Heart left ventricle (tissue), 16 donors: ENCODE results near the gene DDX42. TPM values are rescaled to one million over a fixed set of nuclear protein-coding genes. Genes with fewer than 3 reads are reported as not detected.

Source experiments
- ATAC-seq, 4 donors: fragments of 200-7000 bp; cut with Tn5 transposase; one replicate each; pipeline ENCODE4 v1.9.1; 2020 to 2022; ENCODE audit warnings: moderate library complexity in 4 of 4, mild to moderate bottlenecking in 3 of 4, moderate number of reproducible peaks in 1 of 4
- DNase-seq, 5 donors: peaks; one replicate each; pipeline ENCODE4 v3.0.0-alpha.2; 2020
- H3K27ac ChIP-seq, 12 donors: fragments of 200-600 bp; sonication (generic) in 4 of 12; one replicate each; pipeline versions ENCODE4 v1.5.0 to v1.8.0; 2016 to 2022; ENCODE audit warnings: mild to moderate bottlenecking in 2 of 12
- H3K27me3 ChIP-seq, 9 donors: fragments of 200-600 bp; sonication (generic) in 2 of 9; one replicate each; pipeline versions ENCODE4 v1.5.1 to v1.8.0; 2016 to 2022; ENCODE audit warnings: mild to moderate bottlenecking in 3 of 9
- H3K36me3 ChIP-seq, 9 donors: fragments of 200-600 bp; sonication (generic) in 2 of 9; one replicate each; pipeline versions ENCODE4 v1.5.0 to v1.8.0; 2018 to 2022; ENCODE audit warnings: mild to moderate bottlenecking in 2 of 9
- H3K4me1 ChIP-seq, 12 donors: fragments of 200-600 bp; sonication (generic) in 4 of 12; one replicate each; pipeline versions ENCODE4 v1.5.0 to v1.8.0; 2016 to 2022; ENCODE audit warnings: mild to moderate bottlenecking in 3 of 12
- H3K4me3 ChIP-seq, 12 donors: fragments of 200-600 bp; sonication (generic) in 4 of 12; one replicate each; pipeline versions ENCODE4 v1.5.0 to v1.8.0; 2017 to 2022; ENCODE audit warnings: mild to moderate bottlenecking in 9 of 12, moderate library complexity in 4 of 12
- H3K9me3 ChIP-seq, 12 donors: fragments of 200-600 bp; sonication (generic) in 4 of 12; one replicate each; pipeline versions ENCODE4 v1.5.0 to v1.8.0; 2016 to 2022; ENCODE audit warnings: mild to moderate bottlenecking in 1 of 12
- POLR2A ChIP-seq, 2 donors: fragments of 450-650 bp; IDR thresholded peaks; one replicate each; pipeline ENCODE4 v1.6.1; 2017; ENCODE audit warnings: antibody characterized with exemption in 2 of 2, mild to moderate bottlenecking in 2 of 2, moderate library complexity in 2 of 2
- WGBS, 4 donors: extraction: QIAGEN DNeasy Blood & Tissue Kit in 2 of 4; methylation state at CpG; one replicate each; pipeline versions ENCODE4 v1.1.5 to v1.1.7; 2013 to 2018; 5-methylcytosine and 5-hydroxymethylcytosine counted together
- intact Hi-C, 10 donors: fragments of 100-400 bp; cut with DNase I; formaldehyde crosslinking; loops; one replicate each; pipeline versions ENCODE4 v1.11.1 to v1.14.2; 2022
- polyA plus RNA-seq, 2 donors: library from polyadenylated mRNA; stranded (reverse); fragments of 200-250 nt; gene quantifications; one replicate each; pipeline ENCODE4 v1.2.3, GENCODE V29; 2013
- total RNA-seq, 9 donors: library from RNA; depleted of rRNA in 2 of 9; stranded (reverse); fragments of >200 nt in 2 of 9; fragmentation: NEBNext Ultra II Directional in 3 of 9; extraction: Animal tissue kit (Norgen Biotek cat#: 25700) in 3 of 9; gene quantifications; one replicate each; pipeline versions ENCODE4 v1.1.0 to v1.2.4, GENCODE V29; 2016 to 2023
- TF ChIP-seq, protein P1 (sequence below), 12 donors: fragments of 200-600 bp; sonication (generic) in 4 of 12; IDR thresholded peaks; one replicate each; pipeline versions ENCODE4 v1.5.0 to v1.8.0; 2018 to 2022; ENCODE audit warnings: antibody characterized with exemption in 12 of 12, mild to moderate bottlenecking in 5 of 12
- donor health status: ischemic (EF 13 %, LVEDD 7.1; RV severe dilation, severe dysfunction).
- donor health status: healthy with polysubstance abuse.
- donor health status: DM: no; HTN: yes; CAD: no.
- donor health status: DM: no; HTN: no; CAD: no.
- donor health status: ischemic (EF 25% LVEDD 6.9; RV normal size, moderate dysfunction).
- donor health status: ischemic (EF 25% LVEDD 5.7; RV mildly dilated, moderate dysfunction).
- donor health status: healthy.
- donor health status: DM: yes; HTN: yes; CAD: no.
- donor health status: ischemic (EF 35%, LVEDD 5.7; RV mildly dilated, moderate dysfunction).
- donor health status: nonischemic (EF 11% LVEDD 7.7; RV severe dilation, severe dysfunction).
- donor health status: DM: yes; HTN: yes; CAD: no.
- donor health status: PGD.
- donor health status: ischemic (EF 29% LVEDD 5.4; RV normal size, mild dysfunction).
- donor health status: nonischemic (EF 23%, LVEDD 6.1; RV moderate dilation, normal function).

Gene DDX42
- total and polyA plus RNA-seq, 11 donors = 30.1 to 75.0 (median 56.8) TPM

DNA sequence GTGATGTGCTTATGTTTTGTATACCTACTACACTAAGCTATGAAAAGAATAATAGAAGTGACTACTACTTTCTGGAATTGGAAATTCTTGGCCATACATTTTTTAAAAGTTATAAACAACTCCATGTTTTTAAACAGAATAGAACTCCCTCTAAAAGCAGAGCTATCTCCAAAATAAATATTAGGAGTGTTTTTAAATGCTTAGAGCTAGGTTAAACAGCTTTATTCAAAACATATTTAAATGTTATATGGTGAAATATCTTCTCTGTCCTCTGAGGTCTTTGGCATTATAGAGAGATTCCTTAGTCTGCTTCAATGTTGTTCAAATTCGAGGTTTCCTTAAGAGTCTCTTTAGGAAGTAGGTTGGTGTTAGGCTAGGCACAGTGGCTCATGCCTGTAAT lies 30.4 kb downstream of the DDX42 start:
- no peak for ATAC-seq

DNA sequence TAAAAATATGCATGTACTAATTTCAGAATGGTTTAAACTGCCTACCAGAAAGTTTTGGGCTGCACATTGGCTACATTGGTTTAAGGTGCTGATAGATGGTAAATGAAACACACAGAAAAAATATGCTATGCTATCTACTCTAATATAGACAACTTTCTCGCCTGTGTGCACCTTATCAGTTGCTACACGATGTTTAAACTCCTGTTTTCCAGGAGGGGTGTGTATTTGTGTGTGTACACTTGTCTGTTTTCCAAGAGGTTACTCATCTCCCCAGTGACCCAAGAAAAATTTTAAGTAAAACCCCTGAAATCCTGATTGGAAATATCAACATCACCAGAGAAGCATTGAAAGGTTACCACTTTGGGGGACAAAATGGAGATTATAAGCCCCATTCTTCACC lies 31.6 kb downstream of the DDX42 start:
- no peak for DNase-seq

More for the DNA sequence above, 30.4 kb downstream of the DDX42 start:
- Histone ChIP-seq H3K4me1 (no peaks in the 10 kb centered on the region), H3K27ac (no peak overlapping the region), H3K9me3 (no peaks in the 10 kb centered on the region), H3K36me3 (peaks cover 4 to 100% (median 99%) of the 10 kb centered on the region in 9 donors), H3K27me3 (no peaks in the 10 kb centered on the region), H3K4me3 (no peak overlapping the region)
- 85 to 100% (median 90%) methylated on average over 1 of the region's 1 CpG for whole genome bisulfite sequencing, 4 donors
- TF ChIP-seq, protein P1, sequence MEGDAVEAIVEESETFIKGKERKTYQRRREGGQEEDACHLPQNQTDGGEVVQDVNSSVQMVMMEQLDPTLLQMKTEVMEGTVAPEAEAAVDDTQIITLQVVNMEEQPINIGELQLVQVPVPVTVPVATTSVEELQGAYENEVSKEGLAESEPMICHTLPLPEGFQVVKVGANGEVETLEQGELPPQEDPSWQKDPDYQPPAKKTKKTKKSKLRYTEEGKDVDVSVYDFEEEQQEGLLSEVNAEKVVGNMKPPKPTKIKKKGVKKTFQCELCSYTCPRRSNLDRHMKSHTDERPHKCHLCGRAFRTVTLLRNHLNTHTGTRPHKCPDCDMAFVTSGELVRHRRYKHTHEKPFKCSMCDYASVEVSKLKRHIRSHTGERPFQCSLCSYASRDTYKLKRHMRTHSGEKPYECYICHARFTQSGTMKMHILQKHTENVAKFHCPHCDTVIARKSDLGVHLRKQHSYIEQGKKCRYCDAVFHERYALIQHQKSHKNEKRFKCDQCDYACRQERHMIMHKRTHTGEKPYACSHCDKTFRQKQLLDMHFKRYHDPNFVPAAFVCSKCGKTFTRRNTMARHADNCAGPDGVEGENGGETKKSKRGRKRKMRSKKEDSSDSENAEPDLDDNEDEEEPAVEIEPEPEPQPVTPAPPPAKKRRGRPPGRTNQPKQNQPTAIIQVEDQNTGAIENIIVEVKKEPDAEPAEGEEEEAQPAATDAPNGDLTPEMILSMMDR (IDR thresholded peaks at IDR 0.05) = no peak
- TF ChIP-seq POLR2A (IDR thresholded peaks at IDR 0.05) = no peak
- intact Hi-C loops = no loop called here
- DNase-seq = no peak

DNA sequence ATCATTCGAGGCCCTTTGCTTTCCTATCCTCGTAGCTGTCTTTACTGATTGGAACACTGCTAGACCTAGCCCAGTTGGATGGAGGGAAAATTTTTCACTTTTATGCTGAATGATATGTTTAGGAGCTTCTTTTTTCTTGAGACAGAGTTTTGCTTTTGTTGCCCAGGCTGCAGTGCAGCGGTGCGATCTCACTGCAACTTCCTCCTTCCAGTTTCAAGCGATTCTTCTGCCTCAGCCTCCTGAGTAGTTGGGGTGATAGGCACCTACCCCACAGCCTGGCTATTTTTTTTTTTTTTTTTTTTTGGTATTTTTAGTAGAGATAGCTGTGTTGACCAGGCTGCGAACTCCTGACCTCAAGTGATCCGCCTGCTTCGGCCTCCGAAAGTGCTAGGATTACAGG lies 36.0 kb downstream of the DDX42 start:
- H3K4me1 ChIP-seq = no peaks in the 10 kb centered on the region
- no peak for DNase-seq
- peaks cover 3 to 100% (median 100%) of the 10 kb centered on the region in 9 donors for H3K36me3 ChIP-seq
- no peaks in the 10 kb centered on the region for H3K27me3 ChIP-seq
- intact Hi-C loops = loop anchor here in 1 of 10 donors (10.0 kb wide), 1 partner anchor 55 kb away; no protein-coding TSS in a partner anchor
- TF ChIP-seq, protein P1 (IDR thresholded peaks at IDR 0.05) = no peak
- TF ChIP-seq POLR2A (IDR thresholded peaks at IDR 0.05) = no peak
- ATAC-seq = no peak
- no peak overlapping the region for H3K4me3 ChIP-seq
- no peak overlapping the region for H3K27ac ChIP-seq
- WGBS, 4 donors = 78 to 95% (median 90%) methylated on average over 9 of the region's 9 CpGs
- H3K9me3 ChIP-seq = no peaks in the 10 kb centered on the region

More for the DNA sequence above, 31.6 kb downstream of the DDX42 start:
- no peak overlapping the region for H3K27ac ChIP-seq
- TF ChIP-seq, protein P1 (IDR thresholded peaks at IDR 0.05) = no peak
- TF ChIP-seq POLR2A (IDR thresholded peaks at IDR 0.05) = no peak
- H3K4me3 ChIP-seq = no peak overlapping the region
- ATAC-seq = no peak
- H3K9me3 ChIP-seq = no peaks in the 10 kb centered on the region
- no peaks in the 10 kb centered on the region for H3K27me3 ChIP-seq
- peaks cover 4 to 100% (median 99%) of the 10 kb centered on the region in 9 donors for H3K36me3 ChIP-seq
- intact Hi-C loops = no loop called here
- H3K4me1 ChIP-seq = no peaks in the 10 kb centered on the region
- 48 to 69% (median 65%) methylated on average over 2 of the region's 2 CpGs for WGBS, 4 donors

DNA sequence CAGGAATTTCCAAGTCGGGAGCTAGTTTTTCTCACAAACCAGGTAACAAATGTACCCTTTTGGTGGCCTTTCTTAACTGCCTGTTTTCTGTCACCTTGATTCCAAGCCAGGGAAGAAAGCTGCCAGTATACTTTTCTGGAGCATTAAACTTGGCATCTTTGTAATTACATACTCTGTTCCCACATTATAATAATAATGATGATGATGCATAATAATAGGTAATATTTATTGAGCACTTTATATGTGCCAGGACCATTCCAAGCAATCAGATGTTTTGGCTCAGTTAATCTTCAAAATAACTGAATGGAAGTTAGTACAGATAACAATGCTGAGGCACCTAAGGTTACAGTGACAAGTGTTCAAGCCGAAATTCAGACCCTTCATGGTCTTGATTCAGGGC lies 42.2 kb downstream of the DDX42 start:
- intact Hi-C loops = loop anchor here in 3 of 10 donors (5.0 to 10.0 kb wide), 3 partner anchors 39 to 64 kb away; no protein-coding TSS in a partner anchor
- Histone ChIP-seq H3K27ac (no peak overlapping the region), H3K36me3 (peaks cover 3 to 100% (median 100%) of the 10 kb centered on the region in 9 donors), H3K4me3 (no peak overlapping the region), H3K9me3 (no peaks in the 10 kb centered on the region), H3K27me3 (no peaks in the 10 kb centered on the region), H3K4me1 (peaks cover 0 to 12% (median under 1%) of the 10 kb centered on the region in 12 donors)
- TF ChIP-seq POLR2A (IDR thresholded peaks at IDR 0.05) = no peak
- TF ChIP-seq, protein P1 (IDR thresholded peaks at IDR 0.05) = no peak
- ATAC-seq (no peak), DNase-seq (no peak)
- 84 to 98% (median 91%) methylated on average over 2 of the region's 2 CpGs for WGBS, 4 donors
